ENCODE data around the gene DPYD.

GRCh38 chr1:97797403-97798183, 123.2 kb downstream of the DPYD start:
- TF ChIP-seq TAF1 (IDR thresholded peaks at IDR 0.05; ENCODE audit: low read depth, low read length) (no peak), POLR2AphosphoS5 (IDR thresholded peaks at IDR 0.05; ENCODE audit: low read depth, low read length) (no peak), POLR2A (IDR thresholded peaks at IDR 0.05; ENCODE audit: low read depth, low read length) (no peak), SPI1 (IDR thresholded peaks at IDR 0.05; ENCODE audit: low read depth, low read length) (no peak), PAX5 (IDR thresholded peaks at IDR 0.05; ENCODE audit: insufficient read depth, low read length, severe bottlenecking) (no peak), POU2F2 (IDR thresholded peaks at IDR 0.05; ENCODE audit: low read depth, low read length) (no peak)
